H1 (cell line): ENCODE measurements around the gene FKBP1B. TPM values are rescaled to one million over a fixed set of nuclear protein-coding genes. Genes with fewer than 3 reads are reported as not detected.

Experiments used
- CTCF ChIA-PET: fragments of 300-600 bp; sonication (Branson Sonifier 250); formaldehyde crosslinking; loops from one replicate; lab custom pipeline; 2021; ENCODE audit not compliant: partially characterized antibody; lab: Charles Lee
- POLR2A ChIA-PET: fragments of 300-600 bp; sonication (Branson Sonifier 250); formaldehyde crosslinking; loops from one replicate; lab custom pipeline; 2021; ENCODE audit warnings: inconsistent platforms; ENCODE audit not compliant: partially characterized antibody; lab: Charles Lee
- DNase-seq, 2 experiments: peaks; one replicate each; pipeline versions ENCODE4 v3.0.0 to v3.0.0-alpha.2; 2010 to 2022; ENCODE audit warnings: low spot score in 2 of 2, low read depth in 1 of 2, mixed read lengths in 1 of 2
- FAIRE-seq: peaks from 2 replicates; lab custom pipeline; 2011; peaks lifted over from hg19 to GRCh38; lab: Jason Lieb, UNC
- H2AFZ ChIP-seq: 2 replicates; pipeline ENCODE4 v1.8.1; 2012; ENCODE audit warnings: low read length, inconsistent platforms
- H2AK5ac ChIP-seq: 2 replicates; pipeline ENCODE4 v1.6.1; 2013; ENCODE audit warnings: low read depth, low read length
- H2BK120ac ChIP-seq: replicated peaks from 2 replicates; pipeline ENCODE3; 2013; ENCODE audit warnings: low read depth, low read length, inconsistent platforms
- H2BK12ac ChIP-seq: 2 replicates; pipeline ENCODE4 v1.6.1; 2013; ENCODE audit warnings: low read depth, low read length
- H2BK15ac ChIP-seq: 2 replicates; pipeline ENCODE4 v1.6.1; 2013; ENCODE audit warnings: low read length
- H2BK20ac ChIP-seq: 2 replicates; pipeline ENCODE4 v1.6.1; 2013; ENCODE audit warnings: low read length
- H2BK5ac ChIP-seq: 2 replicates; pipeline ENCODE4 v1.6.1; 2013; ENCODE audit warnings: low read depth, low read length
- H3K14ac ChIP-seq: 2 replicates; pipeline ENCODE4 v1.6.1; 2013; ENCODE audit warnings: inconsistent platforms; ENCODE audit not compliant: insufficient read length
- H3K18ac ChIP-seq: 2 replicates; pipeline ENCODE4 v1.6.1; 2013; ENCODE audit warnings: low read length; ENCODE audit errors: extremely low read depth
- H3K23ac ChIP-seq: 2 replicates; pipeline ENCODE4 v1.6.1; 2013; ENCODE audit warnings: inconsistent platforms; ENCODE audit not compliant: insufficient read length
- H3K23me2 ChIP-seq: 2 replicates; pipeline ENCODE4 v1.6.1; 2013; ENCODE audit warnings: low read depth, low read length
- H3K27ac ChIP-seq: 2 replicates; pipeline ENCODE4 v1.6.1; 2011; ENCODE audit warnings: low read depth, low read length, inconsistent platforms
- H3K27me3 ChIP-seq, 4 experiments: replicated peaks in 1 of 4; 1 replicate in 1 of 4; 2 replicates in 3 of 4; pipeline versions ENCODE4 v1.6.1 to v1.8.1; 2011 to 2013; ENCODE audit warnings: low read length in 3 of 4, mild to moderate bottlenecking in 3 of 4, inconsistent platforms in 2 of 4, mixed read lengths in 2 of 4, moderate library complexity in 1 of 4; ENCODE audit not compliant: control insufficient read depth in 3 of 4, insufficient read depth in 3 of 4; ENCODE audit errors: extremely low read depth in 1 of 4
- H3K36me3 ChIP-seq, 4 experiments: 2 replicates each; pipeline versions ENCODE4 v1.6.1 to v1.8.1; 2011 to 2013; ENCODE audit warnings: mild to moderate bottlenecking in 4 of 4, low read length in 3 of 4, moderate library complexity in 2 of 4, control low read depth in 1 of 4, inconsistent platforms in 1 of 4; ENCODE audit not compliant: insufficient read depth in 4 of 4, control insufficient read depth in 2 of 4
- H3K4ac ChIP-seq: replicated peaks from 2 replicates; pipeline ENCODE3; 2013; ENCODE audit warnings: low read length, low read depth, mixed read lengths, inconsistent platforms; ENCODE audit not compliant: insufficient read length
- H3K4me1 ChIP-seq, 4 experiments: replicated peaks in 1 of 4; 1 replicate in 1 of 4; 2 replicates in 3 of 4; pipeline versions ENCODE4 v1.6.1 to v1.8.1; 2011 to 2013; ENCODE audit warnings: low read length in 3 of 4, inconsistent platforms in 2 of 4, mixed read lengths in 1 of 4; ENCODE audit not compliant: insufficient read depth in 4 of 4, control insufficient read depth in 3 of 4
- H3K4me2 ChIP-seq, 2 experiments: 2 replicates each; pipeline versions ENCODE4 v1.6.1 to v1.8.1; 2011 to 2013; ENCODE audit warnings: low read depth in 2 of 2, low read length in 2 of 2, control low read depth in 1 of 2, inconsistent platforms in 1 of 2, mild to moderate bottlenecking in 1 of 2; ENCODE audit not compliant: insufficient read depth in 1 of 2
- H3K4me3 ChIP-seq, 4 experiments: fragments of 200-600, 300-600 bp in 1 of 4; sonication (generic), shearing (Covaris generic), sonication (Bioruptor Twin) in 1 of 4; 2 replicates each; pipeline versions ENCODE4 v1.5.1 to v1.8.1; 2011 to 2016; ENCODE audit warnings: low read length in 4 of 4, low read depth in 3 of 4, control low read depth in 2 of 4, inconsistent platforms in 2 of 4, mild to moderate bottlenecking in 2 of 4, mixed read lengths in 1 of 4, moderate library complexity in 1 of 4; ENCODE audit not compliant: insufficient read depth in 2 of 4; ENCODE audit errors: extremely low read depth in 1 of 4
- H3K56ac ChIP-seq: replicated peaks from 2 replicates; pipeline ENCODE3; 2013; ENCODE audit warnings: low read depth, mild to moderate bottlenecking, mixed read lengths, low read length, inconsistent platforms; ENCODE audit not compliant: insufficient read length
- H3K79me1 ChIP-seq: 2 replicates; pipeline ENCODE4 v1.6.1; 2013; ENCODE audit warnings: low read depth, low read length, control low read depth
- H3K79me2 ChIP-seq, 2 experiments: 2 replicates each; pipeline versions ENCODE4 v1.6.1 to v1.8.1; 2012 to 2013; ENCODE audit warnings: low read length in 2 of 2, mild to moderate bottlenecking in 2 of 2, inconsistent platforms in 1 of 2; ENCODE audit not compliant: insufficient read depth in 2 of 2, control insufficient read depth in 1 of 2
- H3K9ac ChIP-seq, 4 experiments: replicated peaks in 1 of 4; 1 replicate in 1 of 4; 2 replicates in 3 of 4; pipeline versions ENCODE4 v1.6.1 to v1.8.1; 2011 to 2013; ENCODE audit warnings: low read depth in 3 of 4, low read length in 3 of 4, control low read depth in 2 of 4, mild to moderate bottlenecking in 2 of 4, moderate library complexity in 2 of 4, inconsistent platforms in 1 of 4; ENCODE audit errors: extremely low read depth in 1 of 4
- H3K9me3 ChIP-seq, 2 experiments: 2 replicates each; pipeline versions ENCODE4 v1.6.1 to v1.8.1; 2012 to 2013; ENCODE audit warnings: mild to moderate bottlenecking in 2 of 2, moderate library complexity in 2 of 2, control low read depth in 1 of 2, inconsistent platforms in 1 of 2, low read depth in 1 of 2, low read length in 1 of 2, mixed read lengths in 1 of 2; ENCODE audit not compliant: insufficient read depth in 2 of 2
- H4K20me1 ChIP-seq, 2 experiments: replicated peaks in 1 of 2; 2 replicates each; pipeline versions ENCODE3 to v1.8.1; 2011 to 2013; ENCODE audit warnings: inconsistent platforms in 2 of 2, low read length in 2 of 2, mild to moderate bottlenecking in 1 of 2; ENCODE audit not compliant: insufficient read depth in 2 of 2, control insufficient read depth in 1 of 2
- H4K5ac ChIP-seq: 2 replicates; pipeline ENCODE4 v1.6.1; 2013; ENCODE audit warnings: low read length, low read depth, mixed read lengths, inconsistent platforms; ENCODE audit not compliant: insufficient read length
- H4K8ac ChIP-seq: 2 replicates; pipeline ENCODE4 v1.8.0; 2013; ENCODE audit warnings: mild to moderate bottlenecking, moderate library complexity, low read length, inconsistent platforms; ENCODE audit not compliant: insufficient read depth; ENCODE audit errors: extremely low read depth
- H4K91ac ChIP-seq: replicated peaks from 2 replicates; pipeline ENCODE3; 2013; ENCODE audit warnings: low read length, mixed read lengths, inconsistent platforms; ENCODE audit not compliant: insufficient read length
- CREB1 ChIP-seq: IDR thresholded peaks from 2 replicates; pipeline ENCODE4 v1.6.1; 2012; ENCODE audit warnings: inconsistent platforms
- EGR1 ChIP-seq: IDR thresholded peaks from 2 replicates; pipeline ENCODE4 v1.6.1; 2011; ENCODE audit warnings: low read depth, low read length, borderline replicate concordance
- MAFK ChIP-seq: IDR thresholded peaks from 2 replicates; pipeline ENCODE4 v1.6.1; 2012; ENCODE audit warnings: low read depth, mild to moderate bottlenecking, improper control_type of control experiment, low read length
- RBBP5 ChIP-seq: IDR thresholded peaks from 2 replicates; pipeline ENCODE4 v1.7.1; 2012; ENCODE audit warnings: low read depth, mild to moderate bottlenecking, inconsistent platforms, low read length, moderate library complexity, borderline replicate concordance
- RXRA ChIP-seq: IDR thresholded peaks from 2 replicates; pipeline ENCODE4 v1.6.1; 2011; ENCODE audit warnings: low read depth, mild to moderate bottlenecking, low read length, moderate library complexity; ENCODE audit not compliant: insufficient read depth
- SRF ChIP-seq: IDR thresholded peaks from 2 replicates; pipeline ENCODE4 v1.6.1; 2011; ENCODE audit warnings: mild to moderate bottlenecking, low read depth, low read length, moderate library complexity
- TAF7 ChIP-seq: optimal IDR thresholded peaks from 2 replicates; pipeline ENCODE3; 2011; ENCODE audit warnings: low read depth, mild to moderate bottlenecking, inconsistent platforms, low read length, moderate library complexity, borderline replicate concordance
- WGBS, 2 experiments: shearing (Covaris generic) in 1 of 2; methylation state at CpG; one replicate each; pipeline versions ENCODE4 v1.1.6 to v1.1.7; 2013 to 2015; ENCODE audit warnings: low lambda C conversion rate in 2 of 2, mixed read lengths in 2 of 2, inconsistent platforms in 1 of 2, low coverage in 1 of 2, missing lambda C conversion rate in 1 of 2; ENCODE audit not compliant: insufficient replicate concordance in 2 of 2, insufficient coverage in 1 of 2, insufficient read length in 1 of 2; ENCODE audit errors: extremely low coverage in 1 of 2, missing lambda C conversion rate in 1 of 2; 5-methylcytosine and 5-hydroxymethylcytosine counted together
- polyA plus RNA-seq, 7 experiments: library from polyadenylated mRNA; depleted of rRNA in 3 of 7; stranded (reverse) in 5 of 7; unstranded in 2 of 7; fragments of >200 nt in 5 of 7; fragments of 200-250 nt in 2 of 7; gene quantifications; 1 replicate in 5 of 7; 2 replicates in 1 of 7; 4 replicates in 1 of 7; pipeline versions ENCODE4 v1.2.1 to v1.2.3, GENCODE V29; 2011 to 2013; ENCODE audit warnings: missing spikeins in 2 of 7, mixed read lengths in 2 of 7
- total RNA-seq: library from RNA; stranded (reverse); fragmentation: NEBNext Ultra II Directional; extraction: Animal tissue kit (Norgen Biotek cat#: 25700); gene quantifications from 2 replicates; pipeline ENCODE4 v1.2.1, GENCODE V29; 2021

The FKBP1B gene
- total and polyA plus RNA-seq, 2 of the 8 experiments (the other 6 are each of a cell fraction or from before 2014, with no cell fraction given) = 50.8 to 151 TPM

DNA sequence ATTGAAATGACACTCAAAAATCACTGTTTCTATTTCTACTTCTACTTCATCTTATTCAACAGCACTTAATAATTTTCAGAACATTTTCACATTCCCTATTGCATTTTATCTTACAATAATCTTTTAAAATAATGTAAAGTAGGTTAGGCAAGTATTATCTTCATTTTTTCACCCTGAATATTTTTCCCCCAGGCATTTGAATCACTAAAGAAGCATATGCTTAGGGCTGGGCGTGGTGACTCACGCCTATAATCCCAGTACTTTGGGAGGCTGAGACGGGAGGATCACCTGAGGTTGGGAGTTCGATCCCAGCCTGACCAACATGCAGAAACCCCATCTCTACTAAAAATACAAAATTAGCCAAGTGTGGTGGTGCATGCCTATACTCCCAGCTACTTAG, 9.0 kb upstream of the FKBP1B start:
- Histone ChIP-seq H2BK120ac (no peak overlapping the region), H4K20me1 (peaks cover 0 to 4% of the 10 kb centered on the region in 2 experiments)

More for the DNA sequence above, 9.0 kb upstream of the FKBP1B start:
- H2BK5ac ChIP-seq = no peak overlapping the region
- peaks cover 0 to 47% of the 10 kb centered on the region in 2 experiments; a peak in 2 of 4 replicates for H3K79me2 ChIP-seq
- CTCF ChIA-PET = interaction anchor here (0.6 to 0.7 kb wide), 2 partner anchors 18 to 160 kb away, joined by 3 to 4 read pairs; no protein-coding TSS in a partner anchor
- H2AK5ac ChIP-seq = no peak overlapping the region
- no peak overlapping the region for H3K56ac ChIP-seq
- 91% methylated on average over 4 of the region's 4 CpGs; no CpG with 5 or more reads in 1 of the 2 experiments for WGBS, 2 experiments
- H3K9ac ChIP-seq = no peak overlapping the region
- no peak overlapping the region for H4K8ac ChIP-seq
- H3K18ac ChIP-seq = no peak overlapping the region
- no peak overlapping the region for H3K4ac ChIP-seq
- H3K4me1 ChIP-seq = no peaks in the 10 kb centered on the region
- no peak overlapping the region for H2BK15ac ChIP-seq
- TF ChIP-seq SRF (no peak), TAF7 (no peak), CREB1 (no peak), EGR1 (no peak), RBBP5 (no peak), RXRA (no peak), MAFK (no peak)
- TF ChIP-seq, all 59 proteins: peak for 0
- Histone ChIP-seq H3K79me1 (peaks cover 2% of the 10 kb centered on the region; the same call in 1 of the 2 replicates), H3K14ac (no peak overlapping the region), H4K91ac (no peak overlapping the region), H3K4me2 (no peak overlapping the region), H3K23ac (no peak overlapping the region), H3K36me3 (peaks cover 15 to 34% (median 19%) of the 10 kb centered on the region in 4 experiments), H2BK12ac (no peak overlapping the region), H2AFZ (no peak overlapping the region), H3K9me3 (no peaks in the 10 kb centered on the region), H3K4me3 (no peak overlapping the region), H3K23me2 (no peaks in the 10 kb centered on the region), H3K27ac (no peak overlapping the region), H4K5ac (no peak overlapping the region), H2BK20ac (no peak overlapping the region), H3K27me3 (no peaks in the 10 kb centered on the region)
- POLR2A ChIA-PET = no interaction called here
- FAIRE-seq = no peak
- DNase-seq = no peak
